Keratinocyte (primary cell): Measurements from ENCODE around the gene PLXDC2.

Experiments
- EZH2 ChIP-seq: IDR thresholded peaks from one replicate; pipeline ENCODE4 v1.6.1; 2012; ENCODE audit warnings: inconsistent platforms, mild to moderate bottlenecking, low read length, moderate library complexity
- TF ChIP-seq, protein P1 (sequence below), 3 experiments: IDR thresholded peaks in 1 of 3; conservative IDR thresholded peaks in 1 of 3; optimal IDR thresholded peaks in 1 of 3; 2 replicates in 2 of 3; 3 replicates in 1 of 3; pipeline versions ENCODE3 to v1.5.1; 2011; ENCODE audit warnings: low read length in 3 of 3, mild to moderate bottlenecking in 3 of 3, moderate library complexity in 2 of 3, control low read depth in 1 of 3, inconsistent platforms in 1 of 3; ENCODE audit not compliant: insufficient read depth in 2 of 3; ENCODE audit errors: extremely low read depth in 1 of 3

DNA sequence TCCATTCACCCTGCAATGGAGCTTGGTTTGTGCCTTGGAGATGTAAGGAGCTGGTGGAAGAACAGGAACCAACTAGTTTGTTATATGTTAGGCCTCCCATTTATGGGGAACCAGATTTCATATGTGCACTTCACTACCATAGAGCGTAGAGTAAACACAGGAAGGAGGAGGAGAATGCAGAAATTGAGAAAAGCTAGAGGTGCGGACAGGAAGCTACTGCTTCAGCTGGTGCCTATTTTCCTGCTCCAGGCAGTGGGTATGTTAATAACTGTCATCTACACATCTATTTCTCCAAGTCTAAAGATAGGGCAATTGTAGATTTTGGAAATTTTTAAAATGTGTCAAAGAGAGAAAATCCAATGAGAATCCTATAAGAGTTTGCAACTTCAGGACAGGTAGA is 482.2 kb downstream of the PLXDC2 start:
- TF ChIP-seq, protein P1, sequence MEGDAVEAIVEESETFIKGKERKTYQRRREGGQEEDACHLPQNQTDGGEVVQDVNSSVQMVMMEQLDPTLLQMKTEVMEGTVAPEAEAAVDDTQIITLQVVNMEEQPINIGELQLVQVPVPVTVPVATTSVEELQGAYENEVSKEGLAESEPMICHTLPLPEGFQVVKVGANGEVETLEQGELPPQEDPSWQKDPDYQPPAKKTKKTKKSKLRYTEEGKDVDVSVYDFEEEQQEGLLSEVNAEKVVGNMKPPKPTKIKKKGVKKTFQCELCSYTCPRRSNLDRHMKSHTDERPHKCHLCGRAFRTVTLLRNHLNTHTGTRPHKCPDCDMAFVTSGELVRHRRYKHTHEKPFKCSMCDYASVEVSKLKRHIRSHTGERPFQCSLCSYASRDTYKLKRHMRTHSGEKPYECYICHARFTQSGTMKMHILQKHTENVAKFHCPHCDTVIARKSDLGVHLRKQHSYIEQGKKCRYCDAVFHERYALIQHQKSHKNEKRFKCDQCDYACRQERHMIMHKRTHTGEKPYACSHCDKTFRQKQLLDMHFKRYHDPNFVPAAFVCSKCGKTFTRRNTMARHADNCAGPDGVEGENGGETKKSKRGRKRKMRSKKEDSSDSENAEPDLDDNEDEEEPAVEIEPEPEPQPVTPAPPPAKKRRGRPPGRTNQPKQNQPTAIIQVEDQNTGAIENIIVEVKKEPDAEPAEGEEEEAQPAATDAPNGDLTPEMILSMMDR (optimal IDR thresholded peaks at IDR 0.05 in 1 of 3, IDR thresholded peaks at IDR 0.05 in 1 of 3, conservative IDR thresholded peaks at IDR 0.05 in 1 of 3; ENCODE audit: extremely low read depth in 1 of 3, insufficient read depth in 2 of 3, low read length in 3 of 3): no peak
- no peak for TF ChIP-seq EZH2
